Measurements from ENCODE around the gene CERS6.
"Not testable (repeated sequence)": the region's sequence is repeated elsewhere in the genome, so short reads cannot be mapped to it uniquely, and the experiment has no call there.

Gene CERS6

GRCh38 chr2:168482952-168483831, 27.1 kb downstream of the CERS6 start:
- DNase-seq (ENCODE audit: low read depth in 2 of 2): peak in 1 of 2 donors; percentile 57
- no peak overlapping the region for H3K4me3 ChIP-seq (replicated peaks in 1 of 2; ENCODE audit: low read depth in 2 of 2, low read length in 2 of 2)
- TF ChIP-seq CTCF (IDR thresholded peaks at IDR 0.05; ENCODE audit: low read depth, low read length): no peak

GRCh38 chr2:168486477-168486876, 30.4 kb downstream of the CERS6 start:
- DNase-seq (ENCODE audit: low read depth in 2 of 2): no peak
- no peak for TF ChIP-seq CTCF (IDR thresholded peaks at IDR 0.05; ENCODE audit: low read depth, low read length)
- H3K4me3 ChIP-seq (replicated peaks in 1 of 2; ENCODE audit: low read depth in 2 of 2, low read length in 2 of 2): no peak overlapping the region

- peak overlapping the region in 1 of 2 donors; percentile 21 for H3K4me3 ChIP-seq (replicated peaks in 1 of 2; ENCODE audit: low read depth in 2 of 2, low read length in 2 of 2)
- TF ChIP-seq CTCF (IDR thresholded peaks at IDR 0.05; ENCODE audit: low read depth, low read length): no peak
- peak; percentile 63 to 90 for DNase-seq (ENCODE audit: low read depth in 2 of 2)
These were observed 34.2 kb downstream of the CERS6 start for GRCh38 chr2:168490015-168490874.

- no peak for TF ChIP-seq CTCF (IDR thresholded peaks at IDR 0.05; ENCODE audit: low read depth, low read length)
- peak overlapping the region in 1 of 2 donors; percentile 21 for H3K4me3 ChIP-seq (replicated peaks in 1 of 2; ENCODE audit: low read depth in 2 of 2, low read length in 2 of 2)
- peak in 1 of 2 donors; percentile 30 for DNase-seq (ENCODE audit: low read depth in 2 of 2)
These were observed 35.0 kb downstream of the CERS6 start for GRCh38 chr2:168490946-168491605.

GRCh38 chr2:168491728-168492127, 35.7 kb downstream of the CERS6 start:
- DNase-seq (ENCODE audit: low read depth in 2 of 2); H3K4me3 ChIP-seq (replicated peaks in 1 of 2; ENCODE audit: low read depth in 2 of 2, low read length in 2 of 2): not testable (repeated sequence)

GRCh38 chr2:168493219-168493618, 37.1 kb downstream of the CERS6 start:
- not testable (repeated sequence) for DNase-seq (ENCODE audit: low read depth in 2 of 2); H3K4me3 ChIP-seq (replicated peaks in 1 of 2; ENCODE audit: low read depth in 2 of 2, low read length in 2 of 2)

- peak in 1 of 2 donors; percentile 51 for DNase-seq (ENCODE audit: low read depth in 2 of 2)
- H3K4me3 ChIP-seq (replicated peaks in 1 of 2; ENCODE audit: low read depth in 2 of 2, low read length in 2 of 2): no peak overlapping the region
- TF ChIP-seq CTCF (IDR thresholded peaks at IDR 0.05; ENCODE audit: low read depth, low read length): peak; percentile 36
These were observed 38.2 kb downstream of the CERS6 start for GRCh38 chr2:168494190-168494711.

Data from cardiac fibroblast (primary cell).